Measurements from ENCODE around the gene TRIM74.
"Not testable (repeated sequence)": the region's sequence is repeated elsewhere in the genome, so short reads cannot be mapped to it uniquely, and the experiment has no call there.

GRCh38 chr7:72982084-72982483 is 12.8 kb upstream of the TRIM74 start:
- not testable (repeated sequence) for TF ChIP-seq POLR2A, POLR2AphosphoS5 (IDR thresholded peaks at IDR 0.05; ENCODE audit: low read depth, low read length)
